A673 (cell line): Measurements from ENCODE around the gene RASAL2. TPM values are rescaled to one million over a fixed set of nuclear protein-coding genes. Genes with fewer than 3 reads are reported as not detected.

Experiments
- BruUV-seq: library from RNA; stranded (reverse); fragments of 400-500 nt; replicated peaks from 2 replicates; lab custom pipeline; 2021; lab: Mats Ljungman, UMichigan
- CTCF ChIA-PET: fragments of 300-600 bp; sonication (Branson Sonifier 250); formaldehyde crosslinking; loops from one replicate; lab custom pipeline; 2022; ENCODE audit warnings: antibody characterized with exemption; lab: Charles Lee
- POLR2A ChIA-PET: fragments of 300-600 bp; sonication (Branson Sonifier 250); formaldehyde crosslinking; loops from one replicate; lab custom pipeline; 2022; ENCODE audit warnings: antibody characterized with exemption; ENCODE audit not compliant: low non-redundant PET; lab: Charles Lee
- DNase-seq: peaks from one replicate; pipeline ENCODE4 v3.0.0-alpha.2; 2015; ENCODE audit warnings: low spot score
- H3K27ac ChIP-seq: fragments of 200-600 bp; sonication (generic); 2 replicates; pipeline ENCODE4 v1.5.1; 2016; ENCODE audit warnings: mixed run types, low read depth, mild to moderate bottlenecking, mixed read lengths, antibody characterized with exemption, low read length; ENCODE audit not compliant: poor library complexity, severe bottlenecking
- H3K27me3 ChIP-seq: fragments of 200-600 bp; sonication (generic); replicated peaks from 2 replicates; pipeline ENCODE4 v1.6.1; 2017; ENCODE audit warnings: mixed run types, low read depth, mild to moderate bottlenecking, mixed read lengths, antibody characterized with exemption, low read length; ENCODE audit not compliant: insufficient read depth, poor library complexity
- H3K36me3 ChIP-seq: fragments of 200-600 bp; sonication (generic); 2 replicates; pipeline ENCODE4 v1.6.1; 2016; ENCODE audit warnings: mixed run types, mild to moderate bottlenecking, mixed read lengths, antibody characterized with exemption, low read length; ENCODE audit not compliant: insufficient read depth, poor library complexity, severe bottlenecking
- H3K4me1 ChIP-seq: fragments of 200-600 bp; sonication (generic); 2 replicates; pipeline ENCODE4 v1.6.1; 2017; ENCODE audit warnings: mixed run types, mild to moderate bottlenecking, mixed read lengths, antibody characterized with exemption, low read length; ENCODE audit not compliant: insufficient read depth, poor library complexity, severe bottlenecking
- H3K4me3 ChIP-seq: fragments of 200-600 bp; sonication (generic); 2 replicates; pipeline ENCODE4 v1.5.1; 2016; ENCODE audit warnings: low read depth, mixed run types, mild to moderate bottlenecking, mixed read lengths, low read length; ENCODE audit not compliant: poor library complexity, severe bottlenecking
- H3K9me3 ChIP-seq: fragments of 200-600 bp; sonication (generic); 2 replicates; pipeline ENCODE4 v1.6.1; 2016; ENCODE audit warnings: mixed run types, low read depth, mild to moderate bottlenecking, mixed read lengths, antibody characterized with exemption, low read length; ENCODE audit not compliant: poor library complexity, severe bottlenecking
- CTCF ChIP-seq: fragments of 300-800, 200-600 bp; sonication (generic); conservative IDR thresholded peaks from 2 replicates; pipeline ENCODE4 v1.5.1; 2017; ENCODE audit warnings: low read depth, mild to moderate bottlenecking, antibody characterized with exemption, low read length, moderate library complexity, mixed read lengths
- EZH2 ChIP-seq: fragments of 200-600 bp; sonication (generic); IDR thresholded peaks from 2 replicates; pipeline ENCODE4 v1.6.1; 2017; ENCODE audit warnings: borderline replicate concordance, low read depth, mild to moderate bottlenecking, mixed read lengths, antibody characterized with exemption, low read length; ENCODE audit not compliant: poor library complexity, severe bottlenecking
- intact Hi-C: fragments of 100-400 bp; cut with micrococcal nuclease; formaldehyde crosslinking; loops from one replicate; pipeline ENCODE4 v1.10.0; 2022; ENCODE audit not compliant: unreplicated experiment
- total RNA-seq: library from RNA; stranded (reverse); gene quantifications from 2 replicates; pipeline ENCODE4 v1.2.3, GENCODE V29; 2021

RASAL2 gene
- total RNA-seq, 1 experiment from 2014 or later = 8.3 TPM

DNA sequence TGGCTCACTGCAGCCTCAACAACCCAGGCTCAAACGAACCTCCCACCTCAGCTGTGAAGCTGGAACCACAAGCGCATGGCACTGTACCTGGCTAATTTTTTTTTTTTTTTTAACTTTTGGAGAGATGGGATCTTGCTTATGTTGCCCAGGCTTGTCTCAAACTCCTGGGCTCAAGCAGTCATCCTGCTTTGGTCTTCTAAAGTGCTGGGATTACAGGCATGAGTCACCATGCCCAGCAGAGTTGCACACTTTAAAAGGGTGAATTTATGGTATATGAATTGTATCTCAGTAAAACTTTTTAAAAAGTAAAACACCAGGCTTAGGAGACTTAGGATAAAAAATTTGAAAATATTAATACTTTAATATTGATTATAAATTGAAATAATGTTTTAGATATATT lies 303.8 kb downstream of the RASAL2 start:
- POLR2A ChIA-PET = no interaction called here
- no peak overlapping the region for H3K27ac ChIP-seq

GRCh38 chr1:178399177-178399728 lies 305.3 kb downstream of the RASAL2 start:
- no peaks in the 10 kb centered on the region for H3K9me3 ChIP-seq
- no peak overlapping the region for H3K4me3 ChIP-seq
- CTCF ChIA-PET = no interaction called here
- H3K27ac ChIP-seq = no peak overlapping the region
- intact Hi-C loops = no loop called here
- no peak for TF ChIP-seq CTCF
- no peak for TF ChIP-seq EZH2
- no peaks in the 10 kb centered on the region for H3K36me3 ChIP-seq
- no TSS peak for BruUV-seq
- no peaks in the 10 kb centered on the region for H3K27me3 ChIP-seq
- DNase-seq = no peak
- POLR2A ChIA-PET = no interaction called here
- no peaks in the 10 kb centered on the region for H3K4me1 ChIP-seq

More for the DNA sequence above, 303.8 kb downstream of the RASAL2 start:
- BruUV-seq = no TSS peak
- TF ChIP-seq CTCF (no peak), EZH2 (no peak)
- peak; percentile 12 for DNase-seq
- Histone ChIP-seq H3K4me3 (no peak overlapping the region), H3K4me1 (no peaks in the 10 kb centered on the region), H3K36me3 (no peaks in the 10 kb centered on the region), H3K9me3 (no peaks in the 10 kb centered on the region), H3K27me3 (no peaks in the 10 kb centered on the region)
- intact Hi-C loops = no loop called here
- CTCF ChIA-PET = no interaction called here

GRCh38 chr1:178405137-178405536 lies 311.2 kb downstream of the RASAL2 start:
- H3K4me1 ChIP-seq = no peaks in the 10 kb centered on the region
- POLR2A ChIA-PET = no interaction called here
- intact Hi-C loops = no loop called here
- no peak overlapping the region for H3K27ac ChIP-seq
- BruUV-seq = no TSS peak
- no peak overlapping the region for H3K4me3 ChIP-seq
- TF ChIP-seq CTCF = no peak
- no peak for TF ChIP-seq EZH2
- H3K27me3 ChIP-seq = no peaks in the 10 kb centered on the region
- no peak for DNase-seq
- H3K36me3 ChIP-seq = no peaks in the 10 kb centered on the region
- CTCF ChIA-PET = no interaction called here
- no peaks in the 10 kb centered on the region for H3K9me3 ChIP-seq
